HG03565 (cell line): Measurements from ENCODE around the gene SULT1A1.
"Not testable (repeated sequence)": the region's sequence is repeated elsewhere in the genome, so short reads cannot be mapped to it uniquely, and the experiment has no call there.

ENCODE experiments used
- ATAC-seq: cut with Tn5 transposase; IDR thresholded peaks from one replicate; pipeline ENCODE4 v1.9.1; 2021; ENCODE audit warnings: mild to moderate bottlenecking, moderate library complexity; ENCODE audit not compliant: unreplicated experiment

The SULT1A1 gene

DNA sequence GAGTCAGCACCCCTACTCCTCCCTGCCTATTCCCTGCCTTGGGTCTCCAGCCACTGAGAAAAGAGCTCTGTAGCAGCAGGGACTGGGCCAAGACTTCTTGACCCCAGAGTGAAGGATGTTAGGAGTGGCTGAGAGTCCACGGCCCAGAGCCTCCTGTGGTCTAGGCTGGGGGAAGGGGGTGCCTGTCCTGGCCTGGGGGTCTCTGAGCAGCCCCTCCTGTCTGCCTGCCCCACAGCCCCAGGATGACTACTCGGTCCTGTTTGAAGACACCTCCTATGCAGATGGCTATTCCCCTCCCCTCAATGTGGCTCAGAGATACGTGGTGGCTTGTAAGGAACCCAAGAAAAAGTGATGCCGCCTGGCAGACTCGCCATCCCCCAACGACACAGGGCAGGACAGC is 18.5 kb downstream of the SULT1A1 start:
- no peak for ATAC-seq

DNA sequence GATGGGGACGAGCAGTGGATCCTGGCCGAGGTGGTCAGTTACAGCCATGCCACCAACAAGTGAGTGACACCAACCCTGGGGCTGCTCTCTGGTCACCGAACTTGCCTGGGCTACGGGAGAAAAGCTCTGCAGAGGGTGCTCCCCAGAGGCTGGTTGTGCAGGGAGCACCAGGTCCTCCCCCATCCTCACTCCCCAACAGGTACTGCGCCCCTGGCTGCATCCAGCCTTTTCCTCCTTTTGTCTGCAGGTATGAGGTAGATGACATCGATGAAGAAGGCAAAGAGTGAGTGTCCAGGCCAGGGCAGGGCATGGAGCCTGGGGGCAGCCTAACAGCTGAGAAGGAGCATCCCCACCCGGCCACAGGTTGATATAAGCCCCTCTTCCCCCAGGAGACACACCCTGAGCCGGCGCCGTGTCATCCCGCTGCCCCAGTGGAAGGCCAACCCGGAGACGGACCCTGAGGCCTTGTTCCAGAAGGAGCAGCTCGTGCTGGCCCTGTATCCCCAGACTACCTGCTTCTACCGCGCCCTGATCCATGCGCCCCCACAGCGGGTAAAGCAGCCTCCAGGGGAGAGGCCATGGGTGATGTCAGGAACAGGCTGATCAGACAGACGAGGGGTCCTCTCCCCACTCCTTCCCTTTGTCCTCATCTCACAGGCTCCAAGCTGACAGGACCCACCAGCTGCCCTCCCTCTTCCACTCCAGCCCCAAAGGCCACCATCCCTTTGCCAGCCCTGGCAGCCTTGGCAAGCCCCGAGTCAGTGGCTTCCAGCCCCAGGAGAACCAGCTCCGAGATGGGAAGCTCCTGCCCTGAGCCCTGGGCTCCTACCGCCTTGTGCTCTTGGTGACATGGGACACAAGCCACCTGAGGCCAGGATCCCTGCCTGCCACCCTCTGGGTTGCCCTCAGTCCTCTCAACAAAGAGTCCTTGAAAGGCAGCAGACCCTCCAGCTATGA is 19.2 kb downstream of the SULT1A1 start:
- ATAC-seq, result no peak

GRCh38 chr16:28589930-28590329 is 19.9 kb downstream of the SULT1A1 start:
- no peak for ATAC-seq

- ATAC-seq, result no peak
These were observed 20.8 kb downstream of the SULT1A1 start for GRCh38 chr16:28589069-28589468.

DNA sequence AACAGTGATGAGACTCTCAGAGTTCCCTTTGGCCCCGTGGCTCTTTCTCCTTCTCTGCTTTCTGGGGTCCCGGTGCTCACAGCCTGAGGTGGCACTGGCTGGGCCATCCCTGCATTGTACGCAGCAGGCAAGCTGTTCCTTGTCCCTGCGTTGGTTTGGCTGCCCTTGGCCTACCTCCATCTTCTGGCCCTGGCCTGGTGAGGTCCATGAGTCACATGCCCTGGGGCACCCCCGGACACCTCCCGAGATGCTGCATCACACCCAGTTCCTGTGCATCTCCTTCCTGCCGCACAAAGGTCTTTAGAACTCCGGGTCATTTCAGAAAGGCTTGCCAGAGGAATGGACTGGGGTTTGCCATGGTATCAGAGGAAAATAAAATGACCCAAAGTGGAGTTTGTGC is 22.5 kb downstream of the SULT1A1 start:
- ATAC-seq, result no peak

DNA sequence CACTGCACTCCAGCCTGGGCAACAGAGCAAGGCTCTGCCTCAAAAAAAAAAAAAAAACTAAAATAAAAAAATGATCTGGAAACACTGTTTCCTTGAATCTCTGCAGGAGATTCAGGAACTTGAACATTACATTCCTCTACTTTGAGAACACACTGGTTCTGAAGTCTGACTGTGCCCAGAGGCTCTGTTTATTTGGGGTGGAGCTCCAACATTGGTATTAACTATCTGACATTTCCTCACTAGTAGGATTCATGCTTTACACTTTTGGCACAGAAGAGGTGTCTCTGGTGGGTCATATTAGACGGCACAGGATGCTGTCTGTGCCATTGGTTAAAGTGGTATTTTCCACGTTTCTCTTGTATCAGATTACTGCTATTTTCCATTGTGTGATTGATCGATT is 23.4 kb downstream of the SULT1A1 start:
- no peak for ATAC-seq

DNA sequence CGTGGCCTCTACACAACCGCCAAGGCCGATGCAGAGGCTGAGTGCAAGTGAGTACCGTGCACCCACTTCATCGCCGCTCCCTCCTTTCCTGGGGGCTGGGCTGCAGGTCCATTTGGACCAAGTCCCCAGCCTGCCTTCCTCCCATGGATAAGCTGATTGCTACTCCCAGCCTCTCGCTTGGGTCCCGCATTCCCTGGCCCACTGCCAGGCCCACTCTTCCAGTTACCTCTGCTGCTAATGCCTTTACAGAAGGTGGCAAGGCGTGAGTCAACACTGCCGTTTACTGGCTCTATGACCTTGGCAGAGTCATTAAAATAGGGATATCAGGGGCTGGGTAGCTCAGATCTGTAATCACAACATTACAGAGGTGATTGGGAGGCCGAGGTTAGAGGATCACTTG is 24.2 kb downstream of the SULT1A1 start:
- ATAC-seq, result no peak

GRCh38 chr16:28580726-28581315 is 29.0 kb downstream of the SULT1A1 start:
- ATAC-seq, result no peak

- no peak for ATAC-seq
These were observed 34.3 kb downstream of the SULT1A1 start for GRCh38 chr16:28575446-28576109.

- no peak for ATAC-seq
These were observed 34.9 kb downstream of the SULT1A1 start for GRCh38 chr16:28574925-28575324.

GRCh38 chr16:28573738-28574718 is 35.8 kb downstream of the SULT1A1 start:
- no peak for ATAC-seq

GRCh38 chr16:28572696-28573510 is 36.9 kb downstream of the SULT1A1 start:
- no peak for ATAC-seq

- ATAC-seq, result no peak
These were observed 39.7 kb downstream of the SULT1A1 start for GRCh38 chr16:28569968-28570752.

- no peak for ATAC-seq
These were observed 40.8 kb downstream of the SULT1A1 start for GRCh38 chr16:28569021-28569420.

- ATAC-seq, result no peak
These were observed 42.6 kb downstream of the SULT1A1 start for GRCh38 chr16:28567292-28567691.

GRCh38 chr16:28566233-28566925 is 43.5 kb downstream of the SULT1A1 start:
- not testable (repeated sequence) for ATAC-seq

- ATAC-seq, result no peak
These were observed 46.6 kb downstream of the SULT1A1 start for GRCh38 chr16:28563218-28563617.

DNA sequence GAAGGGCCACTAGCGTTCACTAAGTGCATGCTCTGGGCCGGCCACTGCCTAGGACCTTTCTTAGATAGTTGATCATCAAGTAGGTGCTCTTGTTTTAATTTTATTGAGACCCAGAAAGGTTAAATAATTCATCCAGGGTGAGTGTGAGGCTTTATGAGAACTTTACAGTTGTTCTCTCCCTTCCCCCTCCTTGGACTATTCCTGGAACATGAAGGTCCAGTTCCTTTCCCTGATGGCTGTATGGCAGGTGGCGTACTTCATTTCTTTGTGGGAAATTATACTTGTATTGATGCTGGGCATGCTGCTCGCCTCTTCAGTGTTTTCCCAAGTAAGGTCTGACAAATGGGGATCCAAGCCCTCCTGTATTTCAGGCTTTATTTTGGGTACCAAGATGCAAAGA is 47.6 kb downstream of the SULT1A1 start:
- no peak for ATAC-seq
